Testis (tissue), 2 donors: ENCODE results near the gene TAAR5.

Source experiments
- POLR2A ChIP-seq: fragments of 450-650 bp; IDR thresholded peaks from one replicate; pipeline ENCODE4 v1.6.1; 2017; ENCODE audit warnings: antibody characterized with exemption, mild to moderate bottlenecking, moderate library complexity
- TF ChIP-seq, protein P1 (sequence below), 3 experiments: fragments of 450-650 bp in 2 of 3; fragments of 200-600 bp in 1 of 3; sonication (generic) in 1 of 3; IDR thresholded peaks; one replicate each; pipeline ENCODE4 v1.5.1; 2016 to 2019; ENCODE audit warnings: antibody characterized with exemption in 3 of 3, mild to moderate bottlenecking in 2 of 3, moderate library complexity in 1 of 3

- TF ChIP-seq POLR2A: no peak
- TF ChIP-seq, protein P1, sequence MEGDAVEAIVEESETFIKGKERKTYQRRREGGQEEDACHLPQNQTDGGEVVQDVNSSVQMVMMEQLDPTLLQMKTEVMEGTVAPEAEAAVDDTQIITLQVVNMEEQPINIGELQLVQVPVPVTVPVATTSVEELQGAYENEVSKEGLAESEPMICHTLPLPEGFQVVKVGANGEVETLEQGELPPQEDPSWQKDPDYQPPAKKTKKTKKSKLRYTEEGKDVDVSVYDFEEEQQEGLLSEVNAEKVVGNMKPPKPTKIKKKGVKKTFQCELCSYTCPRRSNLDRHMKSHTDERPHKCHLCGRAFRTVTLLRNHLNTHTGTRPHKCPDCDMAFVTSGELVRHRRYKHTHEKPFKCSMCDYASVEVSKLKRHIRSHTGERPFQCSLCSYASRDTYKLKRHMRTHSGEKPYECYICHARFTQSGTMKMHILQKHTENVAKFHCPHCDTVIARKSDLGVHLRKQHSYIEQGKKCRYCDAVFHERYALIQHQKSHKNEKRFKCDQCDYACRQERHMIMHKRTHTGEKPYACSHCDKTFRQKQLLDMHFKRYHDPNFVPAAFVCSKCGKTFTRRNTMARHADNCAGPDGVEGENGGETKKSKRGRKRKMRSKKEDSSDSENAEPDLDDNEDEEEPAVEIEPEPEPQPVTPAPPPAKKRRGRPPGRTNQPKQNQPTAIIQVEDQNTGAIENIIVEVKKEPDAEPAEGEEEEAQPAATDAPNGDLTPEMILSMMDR (IDR thresholded peaks at IDR 0.05): no peak
Observed at GRCh38 chr6:132604635-132605152, 15.2 kb upstream of the TAAR5 start.
